GM06990 (cell line): ENCODE data around the gene SMOC1.

ENCODE experiments used
- DNase-seq: peaks from one replicate; pipeline ENCODE4 v3.0.0-alpha.2; 2011; ENCODE audit not compliant: insufficient read length; ENCODE audit errors: extremely low read depth
- H3K27me3 ChIP-seq: replicated peaks from 2 replicates; pipeline ENCODE4 v1.6.0; 2011; ENCODE audit warnings: low read length; ENCODE audit not compliant: control insufficient read depth, insufficient read depth
- H3K36me3 ChIP-seq: 2 replicates; pipeline ENCODE4 v1.5.1; 2011; ENCODE audit warnings: low read length; ENCODE audit not compliant: control insufficient read depth, insufficient read depth
- H3K4me3 ChIP-seq: replicated peaks from 2 replicates; pipeline ENCODE4 v1.5.1; 2011; ENCODE audit warnings: low read depth, mild to moderate bottlenecking, control low read depth, low read length
- TF ChIP-seq, protein P1 (sequence below): IDR thresholded peaks from 2 replicates; pipeline ENCODE4 v1.5.1; 2011; ENCODE audit warnings: low read length, control low read depth, mild to moderate bottlenecking, inconsistent platforms; ENCODE audit not compliant: insufficient read depth, poor library complexity, severe bottlenecking

SMOC1 gene

DNA sequence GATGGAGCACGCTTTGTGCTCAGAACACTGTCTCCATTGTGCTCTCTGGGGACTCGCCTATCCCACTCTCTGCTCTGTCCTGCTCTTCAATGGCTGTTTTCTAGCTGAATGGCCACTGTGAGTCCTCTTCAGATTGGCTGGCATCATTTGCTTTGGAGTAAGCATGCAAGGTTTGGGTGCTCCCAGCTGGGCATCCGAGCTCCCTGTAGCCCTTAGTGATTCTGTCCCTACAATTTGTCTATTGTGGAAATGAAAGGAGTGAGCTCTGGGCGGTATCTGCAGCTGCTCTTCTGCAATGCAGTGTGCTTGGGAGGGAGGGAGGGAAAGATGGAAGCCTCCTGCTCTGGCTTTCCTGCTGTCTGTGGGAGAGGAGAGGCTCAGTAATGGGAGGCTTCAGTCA lies 84.8 kb downstream of the SMOC1 start:
- no peak for DNase-seq
- H3K27me3 ChIP-seq, result peaks cover 1% of the 10 kb centered on the region
- TF ChIP-seq, protein P1, sequence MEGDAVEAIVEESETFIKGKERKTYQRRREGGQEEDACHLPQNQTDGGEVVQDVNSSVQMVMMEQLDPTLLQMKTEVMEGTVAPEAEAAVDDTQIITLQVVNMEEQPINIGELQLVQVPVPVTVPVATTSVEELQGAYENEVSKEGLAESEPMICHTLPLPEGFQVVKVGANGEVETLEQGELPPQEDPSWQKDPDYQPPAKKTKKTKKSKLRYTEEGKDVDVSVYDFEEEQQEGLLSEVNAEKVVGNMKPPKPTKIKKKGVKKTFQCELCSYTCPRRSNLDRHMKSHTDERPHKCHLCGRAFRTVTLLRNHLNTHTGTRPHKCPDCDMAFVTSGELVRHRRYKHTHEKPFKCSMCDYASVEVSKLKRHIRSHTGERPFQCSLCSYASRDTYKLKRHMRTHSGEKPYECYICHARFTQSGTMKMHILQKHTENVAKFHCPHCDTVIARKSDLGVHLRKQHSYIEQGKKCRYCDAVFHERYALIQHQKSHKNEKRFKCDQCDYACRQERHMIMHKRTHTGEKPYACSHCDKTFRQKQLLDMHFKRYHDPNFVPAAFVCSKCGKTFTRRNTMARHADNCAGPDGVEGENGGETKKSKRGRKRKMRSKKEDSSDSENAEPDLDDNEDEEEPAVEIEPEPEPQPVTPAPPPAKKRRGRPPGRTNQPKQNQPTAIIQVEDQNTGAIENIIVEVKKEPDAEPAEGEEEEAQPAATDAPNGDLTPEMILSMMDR, result no peak
- H3K4me3 ChIP-seq, result no peak overlapping the region
- no peaks in the 10 kb centered on the region for H3K36me3 ChIP-seq

DNA sequence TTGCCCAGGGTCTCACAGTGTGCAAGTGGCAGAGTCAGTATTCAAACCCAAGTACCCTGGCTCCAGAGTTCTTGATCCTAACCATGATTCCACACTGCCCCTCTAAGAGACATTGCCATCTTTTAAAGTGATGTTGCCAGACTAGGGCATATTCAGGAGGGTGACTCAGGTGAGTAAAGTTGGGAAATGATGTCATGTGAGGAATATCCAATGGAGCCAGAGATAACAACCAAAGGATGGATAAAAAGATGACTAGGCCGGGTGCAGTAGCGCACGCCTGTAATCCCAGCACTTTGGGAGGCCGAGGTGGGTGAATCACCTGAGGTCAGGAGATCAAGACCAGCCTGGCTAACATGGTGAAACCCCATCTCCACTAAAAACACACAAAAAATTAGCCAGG lies 85.6 kb downstream of the SMOC1 start:
- TF ChIP-seq, protein P1, result no peak
- no peak for DNase-seq
- Histone ChIP-seq H3K27me3 (peaks cover 1% of the 10 kb centered on the region), H3K36me3 (no peaks in the 10 kb centered on the region), H3K4me3 (no peak overlapping the region)

DNA sequence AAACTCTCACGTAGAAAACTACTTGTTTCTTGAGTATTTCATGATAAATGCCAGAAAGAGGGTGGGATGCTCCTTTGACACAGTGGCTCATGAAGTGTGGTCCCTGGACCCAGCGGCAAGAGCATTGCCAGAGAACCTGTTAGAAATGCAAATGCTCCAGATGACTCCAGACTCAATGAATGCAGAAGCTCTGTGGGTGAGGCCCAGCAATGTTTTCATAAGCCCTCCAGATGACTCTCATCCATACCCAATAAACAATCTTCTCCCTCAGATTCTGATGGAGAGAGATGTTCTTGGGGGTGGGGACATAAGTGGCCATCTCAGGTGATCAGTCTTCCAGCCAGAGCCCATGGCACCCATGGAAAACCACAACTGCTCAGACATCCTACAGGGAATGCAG lies 88.9 kb downstream of the SMOC1 start:
- no peak for DNase-seq
- TF ChIP-seq, protein P1, result no peak
- no peak overlapping the region for H3K4me3 ChIP-seq
- no peaks in the 10 kb centered on the region for H3K36me3 ChIP-seq
- H3K27me3 ChIP-seq, result no peaks in the 10 kb centered on the region; the same call in none of the 2 replicates

DNA sequence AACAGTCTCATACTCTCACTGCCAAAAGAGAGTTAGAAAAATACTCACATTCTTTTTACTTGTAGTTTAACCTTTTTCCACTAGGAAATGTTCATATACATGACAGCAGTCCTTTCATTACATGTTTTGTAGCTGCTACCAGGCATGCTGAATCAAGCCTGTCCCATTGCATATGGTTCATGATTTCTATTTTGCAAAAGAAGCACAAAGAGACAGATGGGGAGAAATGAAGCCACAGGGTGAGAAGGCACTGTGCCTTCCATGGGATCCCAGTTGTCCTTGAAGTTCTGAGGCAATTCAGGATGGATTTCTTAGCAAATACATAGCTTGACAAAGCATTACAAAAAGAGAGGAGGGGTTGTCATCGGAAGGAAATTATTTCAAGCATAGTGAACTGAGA lies 89.5 kb downstream of the SMOC1 start:
- Histone ChIP-seq H3K27me3 (peaks cover 2% of the 10 kb centered on the region), H3K4me3 (no peak overlapping the region), H3K36me3 (no peaks in the 10 kb centered on the region)
- DNase-seq, result no peak
- TF ChIP-seq, protein P1, result no peak

DNA sequence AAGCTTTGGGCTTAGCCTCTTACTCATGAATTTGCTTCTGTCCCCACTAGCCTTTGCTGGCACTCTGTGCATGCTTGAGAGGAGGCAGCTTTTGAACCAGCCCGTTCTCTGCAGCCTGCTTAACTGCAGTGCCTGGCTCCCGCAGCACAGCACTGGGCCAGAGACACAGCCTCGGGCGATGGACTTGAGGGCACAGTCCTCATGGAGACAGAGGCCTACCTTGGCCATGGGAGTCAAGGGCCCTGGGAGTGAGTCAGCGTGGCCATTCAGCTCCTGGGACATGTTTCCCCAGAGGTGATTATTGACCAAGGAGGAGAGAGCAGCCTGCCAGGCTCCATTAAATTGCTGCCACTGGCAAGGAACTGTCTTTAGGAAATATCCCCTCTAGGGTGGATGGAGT lies 93.5 kb downstream of the SMOC1 start:
- no peak for DNase-seq
- peaks cover 2% of the 10 kb centered on the region; the same call in 1 of the 2 replicates for H3K27me3 ChIP-seq
- TF ChIP-seq, protein P1, result no peak
- no peak overlapping the region for H3K4me3 ChIP-seq
- no peaks in the 10 kb centered on the region for H3K36me3 ChIP-seq

DNA sequence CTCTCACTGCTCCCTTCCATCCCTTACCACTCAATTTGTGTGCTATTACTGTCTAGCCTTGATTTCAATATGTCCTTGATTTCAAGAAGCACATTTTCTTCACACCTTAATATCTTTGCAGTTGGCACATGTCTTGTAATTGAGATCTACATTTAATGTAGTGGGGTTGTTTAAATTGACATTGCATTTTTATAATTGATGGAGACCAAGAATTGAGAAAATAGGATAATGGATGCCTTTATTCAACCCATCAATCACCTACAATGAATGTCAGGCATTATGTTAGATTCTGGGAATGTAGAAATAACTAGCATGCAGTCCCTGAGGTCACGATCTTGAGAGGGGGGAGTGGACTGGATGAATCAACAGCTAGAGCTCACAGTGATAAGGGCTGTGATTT lies 94.6 kb downstream of the SMOC1 start:
- Histone ChIP-seq H3K36me3 (no peaks in the 10 kb centered on the region), H3K4me3 (no peak overlapping the region), H3K27me3 (peaks cover 2% of the 10 kb centered on the region; the same call in 1 of the 2 replicates)
- TF ChIP-seq, protein P1, result no peak
- DNase-seq, result no peak
